HG02571 (cell line): ENCODE data around the gene TFEC.
A peak's percentile ranks its signal among the peaks of the same experiment; 100 is the strongest.
"Not testable (repeated sequence)": the region's sequence is repeated elsewhere in the genome, so short reads cannot be mapped to it uniquely, and the experiment has no call there.

ENCODE experiments used
- ATAC-seq: cut with Tn5 transposase; IDR thresholded peaks from one replicate; pipeline ENCODE4 v1.9.1; 2021; ENCODE audit warnings: mild to moderate bottlenecking, moderate library complexity; ENCODE audit not compliant: unreplicated experiment

The TFEC gene

GRCh38 chr7:115932880-115933279, 97.7 kb downstream of the TFEC start:
- ATAC-seq = no peak

- ATAC-seq = not testable (repeated sequence)
These were observed 100.4 kb downstream of the TFEC start for GRCh38 chr7:115930184-115930583.

- ATAC-seq = not testable (repeated sequence)
These were observed 100.8 kb downstream of the TFEC start for GRCh38 chr7:115929736-115930135.

GRCh38 chr7:115924411-115924810, 106.2 kb downstream of the TFEC start:
- ATAC-seq = no peak

- no peak for ATAC-seq
These were observed 110.2 kb downstream of the TFEC start for GRCh38 chr7:115920367-115920766.

GRCh38 chr7:115914951-115915350, 115.6 kb downstream of the TFEC start:
- no peak for ATAC-seq

GRCh38 chr7:115911465-115911864, 119.1 kb downstream of the TFEC start:
- no peak for ATAC-seq

GRCh38 chr7:115910541-115911164, 119.9 kb downstream of the TFEC start:
- ATAC-seq = peak; percentile 55

- no peak for ATAC-seq
These were observed 123.8 kb downstream of the TFEC start for GRCh38 chr7:115906731-115907130.

- ATAC-seq = no peak
These were observed 140.9 kb downstream of the TFEC start for GRCh38 chr7:115889669-115889984.

GRCh38 chr7:115888981-115889668, 141.4 kb downstream of the TFEC start:
- no peak for ATAC-seq

GRCh38 chr7:115885550-115885949, 145.0 kb downstream of the TFEC start:
- ATAC-seq = no peak
